Activated B cell treated with CpG ODN at 0.5 μM for 24 hours (primary cell): ENCODE data around the gene RNF224. TPM values are rescaled to one million over a fixed set of nuclear protein-coding genes. Genes with fewer than 3 reads are reported as not detected.
"Not testable (repeated sequence)": the region's sequence is repeated elsewhere in the genome, so short reads cannot be mapped to it uniquely, and the experiment has no call there.

Source experiments
- ATAC-seq: fragments of 200-7000 bp; cut with Tn5 transposase; one replicate; pipeline ENCODE4 v1.10.0; 2021; ENCODE audit warnings: low read depth, mild to moderate bottlenecking, moderate library complexity
- CTCF ChIA-PET: fragments of 350-600 bp; sonication (Branson Sonifier 250); formaldehyde crosslinking; loops from one replicate; lab custom pipeline; 2021; ENCODE audit warnings: antibody characterized with exemption; lab: Charles Lee
- POLR2A ChIA-PET: fragments of 350-600 bp; sonication (Branson Sonifier 250); formaldehyde crosslinking; loops from one replicate; lab custom pipeline; 2021; ENCODE audit warnings: antibody characterized with exemption; lab: Charles Lee
- DNase-seq: peaks from one replicate; pipeline ENCODE4 v3.0.0; 2022
- H3K27ac Mint-ChIP-seq: one replicate; pipeline ENCODE4 v1.8.0; 2020; ENCODE audit warnings: mixed read lengths
- H3K27me3 Mint-ChIP-seq: one replicate; pipeline ENCODE4 v1.8.0; 2021; ENCODE audit warnings: mixed read lengths
- H3K36me3 Mint-ChIP-seq: one replicate; pipeline ENCODE4 v1.8.0; 2021; ENCODE audit warnings: low read depth, mixed read lengths
- H3K4me1 Mint-ChIP-seq: one replicate; pipeline ENCODE4 v1.8.0; 2021; ENCODE audit warnings: mixed read lengths
- H3K4me3 Mint-ChIP-seq: one replicate; pipeline ENCODE4 v1.8.0; 2020; ENCODE audit warnings: mild to moderate bottlenecking, mixed read lengths
- H3K9me3 Mint-ChIP-seq: one replicate; pipeline ENCODE4 v1.8.0; 2020; ENCODE audit warnings: mixed read lengths
- intact Hi-C: fragments of 100-400 bp; cut with micrococcal nuclease; formaldehyde crosslinking; loops from one replicate; pipeline ENCODE4 v1.15.1; 2024
- total RNA-seq: library from RNA; stranded (reverse); gene quantifications from 2 replicates; pipeline ENCODE4 v1.2.3, GENCODE V29; 2022
- TF ChIP-seq, protein P1 (sequence below): fragments of 200-600 bp; IDR thresholded peaks from one replicate; pipeline ENCODE4 v1.8.0; 2022; ENCODE audit warnings: antibody characterized with exemption, mild to moderate bottlenecking

Gene RNF224
- total RNA-seq, 1 donor from 2014 or later = not detected

DNA sequence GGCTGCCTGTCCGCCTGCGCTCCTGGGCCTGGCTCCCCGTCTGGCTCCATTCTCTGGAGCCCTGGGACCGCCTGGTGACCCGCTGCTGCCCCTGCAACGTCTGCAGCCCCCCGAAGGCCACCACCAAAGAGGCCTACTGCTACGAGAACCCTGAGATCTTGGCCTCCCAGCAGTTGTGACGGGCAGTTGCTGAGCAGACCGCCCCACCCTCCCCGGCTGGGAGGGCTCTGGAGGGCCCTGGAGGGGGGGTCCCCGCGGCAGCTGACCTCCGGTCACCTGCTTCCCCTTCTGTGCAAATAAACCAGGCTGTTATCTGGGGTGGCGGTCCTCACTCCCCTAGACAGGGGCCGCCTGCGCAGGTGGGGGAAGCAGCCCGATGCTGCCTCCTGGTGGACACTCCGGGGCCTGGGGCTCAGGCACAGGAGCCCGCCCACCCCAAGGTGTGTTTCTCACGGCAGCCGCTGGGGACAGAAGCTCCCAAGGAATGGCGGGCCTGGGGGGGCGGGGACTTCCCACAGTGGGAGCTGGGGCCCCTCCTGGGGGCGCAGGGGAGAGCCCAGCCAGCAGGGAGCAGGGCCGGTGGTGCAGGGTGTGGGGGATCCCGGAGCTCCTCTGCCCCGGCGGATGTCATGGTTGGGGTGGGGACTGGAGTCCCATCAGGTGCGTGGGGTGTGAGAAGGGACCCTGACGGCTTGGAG, 9.1 kb downstream of the RNF224 start:
- Mint-ChIP-seq H3K27me3 (no peaks in the 10 kb centered on the region), H3K4me3 (peak overlapping the region; percentile 41), H3K9me3 (no peaks in the 10 kb centered on the region), H3K4me1 (peaks cover 45% of the 10 kb centered on the region), H3K36me3 (peaks cover 3% of the 10 kb centered on the region), H3K27ac (no peak overlapping the region)
- ATAC-seq (peak; percentile 33), DNase-seq (peak; percentile 88)
- CTCF ChIA-PET = interaction anchor here (0.6 to 1.9 kb wide), 30 partner anchors 9 to 344 kb away, joined by 3 to 13 read pairs (median 4); partner anchors contain the start of genes ANAPC2, MAN1B1, NDOR1 and NELFB
- intact Hi-C loops = loop anchor here (1.0 kb wide), 6 partner anchors 36 to 209 kb away; partner anchors contain the start of genes ANAPC2, NPDC1, SSNA1 and TPRN
- POLR2A ChIA-PET = interaction anchor here (0.6 to 1.8 kb wide), 16 partner anchors 10 to 207 kb away, joined by 3 to 9 read pairs (median 6); partner anchors contain the start of genes ANAPC2, DPP7, MAN1B1 and SSNA1
- TF ChIP-seq, protein P1, sequence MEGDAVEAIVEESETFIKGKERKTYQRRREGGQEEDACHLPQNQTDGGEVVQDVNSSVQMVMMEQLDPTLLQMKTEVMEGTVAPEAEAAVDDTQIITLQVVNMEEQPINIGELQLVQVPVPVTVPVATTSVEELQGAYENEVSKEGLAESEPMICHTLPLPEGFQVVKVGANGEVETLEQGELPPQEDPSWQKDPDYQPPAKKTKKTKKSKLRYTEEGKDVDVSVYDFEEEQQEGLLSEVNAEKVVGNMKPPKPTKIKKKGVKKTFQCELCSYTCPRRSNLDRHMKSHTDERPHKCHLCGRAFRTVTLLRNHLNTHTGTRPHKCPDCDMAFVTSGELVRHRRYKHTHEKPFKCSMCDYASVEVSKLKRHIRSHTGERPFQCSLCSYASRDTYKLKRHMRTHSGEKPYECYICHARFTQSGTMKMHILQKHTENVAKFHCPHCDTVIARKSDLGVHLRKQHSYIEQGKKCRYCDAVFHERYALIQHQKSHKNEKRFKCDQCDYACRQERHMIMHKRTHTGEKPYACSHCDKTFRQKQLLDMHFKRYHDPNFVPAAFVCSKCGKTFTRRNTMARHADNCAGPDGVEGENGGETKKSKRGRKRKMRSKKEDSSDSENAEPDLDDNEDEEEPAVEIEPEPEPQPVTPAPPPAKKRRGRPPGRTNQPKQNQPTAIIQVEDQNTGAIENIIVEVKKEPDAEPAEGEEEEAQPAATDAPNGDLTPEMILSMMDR = peak; percentile 97

DNA sequence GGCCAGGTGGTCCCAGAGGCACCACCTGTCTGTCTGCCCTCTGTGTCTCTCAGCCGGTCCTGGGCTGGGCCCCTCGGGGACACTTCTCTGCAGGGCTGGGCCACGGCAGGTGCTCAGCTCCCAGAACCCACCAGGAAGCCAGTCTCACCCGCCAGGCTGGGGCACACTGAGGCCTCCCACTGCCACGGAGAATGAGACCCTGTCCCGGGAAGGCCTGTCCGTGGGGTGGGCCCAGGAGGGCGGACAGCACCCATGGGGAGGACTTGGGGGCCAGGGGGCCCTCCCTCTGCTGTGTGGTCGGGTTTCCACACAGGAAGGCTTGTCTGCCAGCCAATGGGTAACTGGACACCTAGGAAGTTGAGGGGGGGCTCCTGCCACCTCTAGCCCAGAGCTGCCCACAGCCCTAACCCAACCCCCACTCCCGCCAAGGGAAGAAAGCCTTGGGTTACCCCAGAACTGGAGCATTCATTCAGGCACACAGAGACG, 9.7 kb downstream of the RNF224 start:
- TF ChIP-seq, protein P1 = no peak
- Mint-ChIP-seq H3K4me1 (peaks cover 47% of the 10 kb centered on the region), H3K27ac (no peak overlapping the region), H3K4me3 (peak overlapping the region; percentile 41), H3K9me3 (no peaks in the 10 kb centered on the region), H3K36me3 (peaks cover 3% of the 10 kb centered on the region), H3K27me3 (no peaks in the 10 kb centered on the region)
- DNase-seq = no peak
- no peak for ATAC-seq
- POLR2A ChIA-PET = interaction anchor here (0.6 to 1.8 kb wide), 16 partner anchors 11 to 208 kb away, joined by 3 to 9 read pairs (median 6); partner anchors contain the start of genes ANAPC2, DPP7, MAN1B1 and SSNA1
- CTCF ChIA-PET = interaction anchor here (0.6 to 1.9 kb wide), 30 partner anchors 10 to 344 kb away, joined by 3 to 13 read pairs (median 4); partner anchors contain the start of genes ANAPC2, MAN1B1, NDOR1 and NELFB
- intact Hi-C loops = loop anchor here (1.0 kb wide), 6 partner anchors 37 to 208 kb away; partner anchors contain the start of genes ANAPC2, NPDC1, SSNA1 and TPRN

- no peaks in the 10 kb centered on the region for H3K9me3 Mint-ChIP-seq
- ChIA-PET CTCF (interaction anchor here (0.6 to 1.9 kb wide), 6 partner anchors 20 to 191 kb away, joined by 3 to 13 read pairs (median 4); no protein-coding TSS in a partner anchor), POLR2A (interaction anchor here (0.6 to 1.8 kb wide), 3 partner anchors 48 to 70 kb away, joined by 4 to 9 read pairs (median 8); partner anchors contain the start of genes ANAPC2 and SSNA1)
- TF ChIP-seq, protein P1 = no peak
- no peak for ATAC-seq
- DNase-seq = no peak
- H3K27ac Mint-ChIP-seq = no peak overlapping the region
- H3K27me3 Mint-ChIP-seq = no peaks in the 10 kb centered on the region
- peaks cover 13% of the 10 kb centered on the region for H3K36me3 Mint-ChIP-seq
- no peak overlapping the region for H3K4me3 Mint-ChIP-seq
- intact Hi-C loops = no loop called here
- H3K4me1 Mint-ChIP-seq = peaks cover 56% of the 10 kb centered on the region
Measured at GRCh38 chr9:137237759-137238726, 10.7 kb downstream of the RNF224 start.

- intact Hi-C loops = loop anchor here (2.0 to 5.0 kb wide), 6 partner anchors 29 to 449 kb away; partner anchors contain the start of genes EXD3, NOXA1, TMEM141 and TOR4A
- DNase-seq, ATAC-seq, H3K27me3 Mint-ChIP-seq, H3K9me3 Mint-ChIP-seq: not testable (repeated sequence)
- Mint-ChIP-seq H3K4me3 (peak overlapping the region; percentile 70), H3K36me3 (peaks cover 25% of the 10 kb centered on the region), H3K27ac (peak overlapping the region; percentile 66), H3K4me1 (peaks cover 60% of the 10 kb centered on the region)
- ChIA-PET CTCF (interaction anchor here (1.3 kb wide), 1 partner anchor 110 kb away, joined by 3 read pairs; no protein-coding TSS in a partner anchor), POLR2A (interaction anchor here (0.6 to 6.2 kb wide), 31 partner anchors 13 to 835 kb away, joined by 3 to 160 read pairs (median 5); partner anchors contain the start of genes ABCA2, ANAPC2, ARRDC1 and DPP7)
Measured at GRCh38 chr9:137239541-137240200, 12.4 kb downstream of the RNF224 start.
